ENCODE data around the gene SLC4A8.

The SLC4A8 gene

DNA sequence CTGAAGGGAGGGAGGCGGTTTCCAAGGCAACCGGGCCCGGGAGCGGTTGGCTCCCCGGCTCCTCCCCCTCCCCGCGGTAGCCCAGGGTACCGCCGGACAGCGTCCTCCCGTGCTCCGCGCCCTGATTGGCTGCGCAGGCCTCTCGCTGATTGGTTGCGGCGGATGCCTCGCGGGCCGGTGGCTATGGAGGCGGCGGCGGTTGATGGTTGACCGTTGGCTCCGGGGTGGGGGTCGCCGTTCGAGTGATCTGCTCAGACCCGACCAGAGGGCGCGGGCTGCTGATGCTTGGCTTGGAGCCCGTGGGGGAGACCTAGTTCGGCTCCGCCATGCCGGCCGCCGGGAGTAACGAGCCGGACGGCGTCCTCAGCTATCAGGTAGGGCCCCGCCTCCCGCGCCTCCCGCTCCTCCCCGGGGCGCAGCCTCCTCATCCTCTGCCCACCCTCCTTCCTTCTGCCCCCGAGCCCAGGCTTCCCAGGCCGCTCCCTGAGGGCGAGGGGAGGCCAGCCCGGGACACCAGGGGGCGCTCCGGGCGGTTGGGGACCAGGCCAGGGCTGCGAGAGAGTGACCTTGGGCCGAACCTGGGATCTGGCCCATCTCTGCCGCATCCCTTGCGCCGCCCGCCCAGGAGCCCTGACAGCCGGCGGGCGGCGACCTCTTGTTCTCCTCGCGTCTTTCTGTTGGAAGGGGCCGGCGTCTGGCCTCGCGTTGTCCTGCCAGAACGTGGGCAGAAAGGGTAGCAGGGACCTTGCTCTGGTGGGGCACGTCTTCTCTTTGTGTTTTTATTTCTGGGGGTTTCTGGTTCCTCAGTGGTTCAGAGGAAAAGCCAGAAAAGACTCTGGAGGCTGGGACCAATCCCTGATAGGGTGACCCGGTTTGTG lies at the start of gene SLC4A8:
Gene SLC4A8 (plus strand): TSS at position 170 of the 878 bp plus-strand sequence. CDS start 157 bp downstream, at position 327.
- DNase-seq (ENCODE audit: low read depth), result peak; percentile 59

DNA sequence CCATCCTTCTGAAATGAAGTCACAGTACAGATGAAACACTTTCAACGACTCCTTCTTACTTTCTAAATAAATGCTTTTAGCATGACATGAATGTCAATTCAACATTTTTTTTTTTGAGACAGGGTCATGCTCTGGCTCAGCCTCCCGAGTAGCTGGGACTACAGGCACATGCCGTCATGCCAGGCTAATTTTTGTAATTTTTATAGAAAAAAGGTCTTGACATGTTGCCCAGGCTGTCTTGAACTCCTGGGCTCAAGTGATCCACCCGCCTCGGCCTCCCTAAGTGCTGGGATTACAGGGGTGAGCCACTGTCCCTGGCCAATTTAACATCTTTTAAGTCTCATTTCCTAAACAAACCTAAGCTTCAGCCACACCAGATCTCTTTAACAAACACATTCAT lies 49.8 kb upstream of the SLC4A8 start:
- DNase-seq (ENCODE audit: low read depth), result no peak

DNA sequence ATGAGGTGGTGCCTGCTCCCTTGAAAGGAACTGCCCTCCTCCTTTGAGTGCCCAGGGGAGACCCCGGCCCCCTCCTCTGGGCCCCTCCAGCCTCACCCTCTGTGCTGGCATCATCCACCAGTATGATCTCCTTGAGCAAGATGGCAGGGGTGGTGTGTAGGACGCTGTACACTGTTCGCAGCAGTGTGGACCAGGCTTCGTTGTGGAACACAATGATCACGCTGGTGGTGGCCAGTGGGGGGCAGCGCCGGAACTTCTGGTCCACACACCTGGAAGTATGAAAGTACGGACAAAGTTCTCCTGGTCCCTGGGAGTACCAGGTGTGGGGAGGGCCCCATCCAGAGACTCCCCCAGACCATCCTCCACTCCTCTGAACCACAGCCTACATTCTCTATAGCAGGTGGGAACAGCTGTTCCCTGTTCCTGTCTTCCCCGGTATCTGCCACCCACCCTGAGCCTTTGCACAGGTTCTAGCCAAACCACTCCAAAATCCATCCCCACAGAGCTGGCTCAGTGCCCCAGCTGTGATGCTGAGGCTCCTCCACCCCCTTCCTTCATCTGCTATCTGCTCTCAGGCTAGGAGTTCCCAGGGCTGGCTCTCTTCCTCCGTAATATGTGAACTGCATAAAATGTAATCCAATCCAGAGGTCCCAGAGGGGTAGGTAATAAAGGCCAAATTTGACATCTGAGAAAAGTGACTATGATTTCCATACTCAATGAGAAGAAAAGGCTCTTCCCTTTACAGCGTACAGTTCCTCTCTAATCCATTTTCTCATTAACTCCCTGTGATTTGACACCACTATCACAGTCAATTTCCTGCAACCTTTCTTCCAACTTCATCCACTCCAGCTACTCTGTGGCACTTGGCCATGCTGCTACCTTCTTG lies 47.3 kb upstream of the SLC4A8 start:
- no peak for DNase-seq (ENCODE audit: low read depth)

DNA sequence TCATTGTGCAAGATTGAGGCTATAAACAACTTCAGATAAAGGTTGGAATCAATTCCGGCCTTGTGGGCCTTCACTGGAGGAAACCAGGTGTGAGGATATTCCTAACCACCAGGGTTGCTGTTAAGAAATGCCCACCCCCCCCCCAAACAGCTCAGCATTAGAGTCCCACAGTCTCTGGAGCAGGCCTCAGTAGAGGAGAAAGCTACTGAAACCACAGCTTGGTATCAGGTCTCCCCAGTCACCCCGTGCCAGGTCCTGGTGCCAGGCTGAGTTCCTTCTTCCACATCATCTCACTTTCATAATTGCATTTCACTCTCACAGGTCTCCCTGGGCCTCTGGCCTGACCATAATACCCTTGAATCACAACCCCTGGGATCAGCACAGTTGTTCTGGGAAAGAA lies 45.9 kb upstream of the SLC4A8 start:
- no peak for DNase-seq (ENCODE audit: low read depth)

DNA sequence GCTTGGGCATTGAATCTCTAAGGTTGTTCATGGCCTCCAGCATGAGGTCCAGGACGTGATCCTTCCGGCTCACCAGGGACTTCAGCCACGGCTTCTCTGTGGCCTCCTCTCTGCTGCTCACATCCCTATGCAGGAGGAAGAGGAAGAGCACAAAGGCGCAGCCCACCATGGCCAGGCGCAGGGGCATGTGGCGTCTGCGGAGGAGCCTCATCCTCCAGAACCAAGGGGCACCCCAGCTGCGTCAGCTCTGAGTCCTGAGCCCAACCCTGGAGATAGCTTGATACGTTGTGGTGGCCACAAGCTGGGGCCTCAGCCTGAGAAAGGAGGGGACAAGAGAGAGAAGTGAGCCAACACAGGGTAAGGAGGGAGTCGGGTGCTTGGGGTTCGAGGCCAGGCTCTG lies 45.1 kb upstream of the SLC4A8 start:
- DNase-seq (ENCODE audit: low read depth), result no peak

DNA sequence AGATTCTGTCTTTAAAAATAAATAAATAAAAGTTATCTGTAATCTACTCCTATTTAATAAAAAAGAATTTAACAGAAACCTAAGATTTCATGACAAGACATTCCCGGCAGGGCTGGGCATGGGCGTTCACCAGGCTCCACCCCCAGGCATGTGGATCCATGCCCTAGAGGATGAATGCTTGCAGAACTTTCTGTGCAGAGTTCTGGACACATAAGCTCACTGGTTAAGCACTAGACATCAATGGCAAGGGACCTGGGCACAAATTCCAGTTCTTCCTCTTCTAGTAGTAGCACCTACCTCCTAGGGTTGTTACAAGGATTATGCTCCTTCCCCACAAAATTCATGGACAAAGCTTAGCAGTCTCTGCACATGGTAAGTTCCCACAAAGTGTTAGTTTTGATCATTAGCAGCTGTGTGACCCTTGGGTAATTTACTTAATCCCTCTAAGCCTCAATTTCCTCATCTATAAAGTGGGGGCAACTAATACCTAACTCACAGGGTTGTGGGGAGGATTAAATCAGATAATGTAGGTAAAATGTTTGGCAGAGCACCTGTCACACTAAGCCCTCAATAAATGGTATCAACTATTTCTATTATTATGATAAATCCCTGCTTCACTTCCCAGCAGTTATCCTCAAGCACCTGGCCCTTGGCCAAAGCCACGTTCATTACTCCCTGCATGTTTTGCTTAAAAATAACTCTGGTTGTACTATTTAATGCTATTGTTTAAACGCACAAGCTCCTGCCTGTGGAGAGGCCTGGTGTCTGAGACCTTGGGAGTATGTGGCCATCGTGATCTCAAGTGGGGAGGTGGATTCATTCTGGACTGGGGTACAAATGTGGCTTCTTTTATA lies 43.2 kb upstream of the SLC4A8 start:
- DNase-seq (ENCODE audit: low read depth), result no peak

DNA sequence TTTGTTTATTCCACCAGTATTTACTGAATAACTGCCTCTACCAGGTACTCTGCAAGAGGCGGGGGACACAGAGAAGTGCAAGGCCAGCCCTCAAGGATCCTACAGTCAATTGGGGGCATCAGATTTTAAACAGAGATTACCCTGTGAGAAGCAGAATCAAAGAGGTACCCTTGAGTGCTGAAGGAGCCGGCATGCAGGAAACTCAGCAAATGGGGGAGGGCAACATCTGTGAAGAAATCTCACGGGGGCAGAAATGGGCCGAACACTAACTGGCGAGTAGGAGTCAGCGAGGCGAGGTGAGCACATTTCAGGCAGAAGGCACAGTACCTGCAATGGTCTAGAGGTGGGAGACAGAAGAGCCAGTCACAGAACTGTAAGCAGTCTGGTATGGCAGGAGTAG lies 42.5 kb upstream of the SLC4A8 start:
- DNase-seq (ENCODE audit: low read depth), result no peak

DNA sequence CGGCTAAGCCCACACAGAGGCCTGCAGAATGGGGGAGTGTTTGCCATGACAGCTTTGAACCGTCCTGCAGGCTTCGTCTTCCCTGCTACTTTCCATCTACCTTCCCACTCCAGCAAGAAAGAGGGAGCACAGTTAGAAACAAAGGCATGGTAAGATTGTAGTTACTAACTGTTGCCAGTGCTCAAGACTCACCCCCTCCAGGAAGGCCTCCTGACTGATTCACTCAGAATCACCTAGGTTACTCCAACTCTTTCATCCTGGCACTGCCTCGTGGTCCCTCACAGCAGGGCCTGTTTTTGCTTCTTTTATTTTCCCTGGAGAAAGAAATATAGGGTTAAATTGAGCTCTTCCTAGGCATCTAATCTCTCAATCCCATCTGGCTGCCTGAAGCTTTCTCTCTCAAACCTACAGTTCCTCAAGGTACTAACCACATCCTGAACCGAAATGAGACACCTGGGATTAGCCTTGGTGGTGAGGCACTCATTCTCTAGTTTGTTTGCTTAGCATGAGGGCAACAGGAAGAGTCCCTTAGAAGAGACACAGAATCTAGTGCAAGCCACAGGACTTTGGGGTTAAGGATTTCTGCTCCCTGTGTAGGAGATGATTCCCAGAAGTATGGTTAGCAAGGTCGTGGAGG lies 41.2 kb upstream of the SLC4A8 start:
- no peak for DNase-seq (ENCODE audit: low read depth)

DNA sequence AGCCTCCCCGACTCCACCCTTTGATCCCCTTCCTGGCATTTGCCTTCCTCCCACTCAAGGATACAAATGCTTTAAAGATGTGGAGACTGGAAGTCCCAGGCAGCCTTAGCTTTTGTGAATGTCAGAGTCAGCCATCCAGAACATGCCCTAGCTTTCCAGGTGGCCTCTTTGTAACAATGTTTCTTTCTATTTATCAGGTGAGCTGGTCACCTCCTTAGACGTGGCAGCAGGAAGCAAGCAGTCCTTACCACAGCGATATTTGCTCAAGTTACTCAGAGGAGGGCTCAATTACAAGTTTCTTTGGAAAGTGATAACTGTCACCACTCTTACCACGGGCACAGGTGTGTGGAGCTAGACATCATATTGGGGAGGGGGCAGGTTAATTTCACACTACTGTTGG lies 38.3 kb upstream of the SLC4A8 start:
- no peak for DNase-seq (ENCODE audit: low read depth)

DNA sequence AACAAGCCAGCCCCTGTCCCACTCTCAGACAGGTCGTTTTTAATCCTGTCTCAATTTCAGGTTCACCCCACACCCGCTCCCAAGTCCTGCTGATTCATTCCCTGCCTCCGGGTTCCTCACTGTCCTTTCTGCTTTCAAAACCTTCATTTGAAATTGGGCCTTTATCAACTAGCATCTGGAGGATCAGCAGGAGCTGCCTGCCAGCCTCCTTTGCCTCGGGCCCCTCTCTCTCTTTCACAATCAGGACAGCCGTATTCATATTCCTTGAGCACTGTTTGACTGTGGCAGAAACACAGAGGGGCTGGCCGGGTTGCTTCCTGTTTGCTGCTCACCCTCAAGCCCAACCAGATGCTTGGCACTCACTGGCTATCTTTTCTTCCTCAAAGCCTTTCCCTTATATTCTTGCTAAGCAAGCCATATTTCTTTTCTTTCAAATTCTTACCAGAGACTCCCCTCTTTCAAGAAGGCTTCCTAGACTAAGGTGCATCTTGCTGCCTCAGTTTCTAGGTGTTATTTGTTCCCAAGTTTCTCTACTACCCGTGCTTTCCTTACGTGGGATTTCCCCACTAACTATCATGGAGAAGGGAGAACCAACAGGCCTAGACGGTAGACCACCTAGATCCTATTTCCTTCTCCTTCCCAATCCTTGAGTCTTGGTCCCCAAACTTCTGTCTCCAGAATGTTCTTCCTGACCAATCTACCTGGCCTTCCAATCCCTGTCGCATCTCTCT lies 36.4 kb upstream of the SLC4A8 start:
- no peak for DNase-seq (ENCODE audit: low read depth)

DNA sequence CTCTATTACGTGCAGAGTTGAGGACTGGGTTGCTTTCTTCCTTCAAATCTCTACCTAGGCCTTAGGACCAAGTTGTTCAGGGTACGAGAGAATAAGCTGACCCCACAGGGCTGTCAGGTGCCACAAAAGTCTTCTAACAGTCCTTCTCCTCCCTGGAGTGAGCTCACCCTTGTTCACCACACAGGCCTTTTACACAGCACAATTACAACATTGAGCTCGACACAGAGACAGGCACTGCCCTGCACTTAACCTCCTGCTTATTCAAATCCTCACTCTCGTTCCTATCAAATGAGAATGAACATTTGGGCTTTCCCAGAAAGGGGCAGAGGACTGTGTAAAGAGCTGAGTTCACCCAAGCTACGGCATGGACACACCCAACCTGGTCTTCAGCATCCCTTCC lies 35.8 kb upstream of the SLC4A8 start:
- DNase-seq (ENCODE audit: low read depth), result no peak

DNA sequence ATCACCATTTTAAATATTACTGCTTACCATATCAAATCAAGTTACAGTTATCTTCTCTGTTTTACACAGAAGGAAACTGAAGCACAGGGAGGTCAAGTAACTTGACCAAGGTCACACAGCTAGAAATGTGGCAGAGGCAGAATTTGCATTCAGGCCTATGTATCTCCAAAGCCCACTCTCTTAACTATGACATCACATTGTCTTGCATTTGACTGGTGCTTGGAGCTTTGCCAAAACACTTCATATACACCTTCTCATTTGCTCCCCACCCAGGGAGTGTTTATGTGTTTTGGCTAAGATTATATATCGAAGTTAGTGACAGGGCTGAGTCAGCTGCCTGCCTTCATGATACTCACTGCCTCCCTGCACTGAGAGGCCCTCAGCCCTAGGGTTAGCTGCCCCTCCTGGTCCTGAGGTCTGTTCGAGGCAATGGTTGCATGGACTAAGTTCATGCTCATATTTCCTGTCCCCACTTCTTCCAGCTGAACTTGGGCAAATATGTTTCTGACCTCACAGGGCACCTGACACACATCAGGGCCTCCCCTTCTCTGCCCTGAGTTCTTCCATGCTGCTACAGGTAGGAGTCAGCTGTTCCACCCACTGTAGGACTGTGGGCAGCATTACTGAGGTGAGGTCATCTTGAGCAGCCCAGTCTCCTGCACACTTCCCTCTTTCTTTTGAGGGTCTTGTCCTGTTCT lies 35.2 kb upstream of the SLC4A8 start:
- DNase-seq (ENCODE audit: low read depth), result no peak

DNA sequence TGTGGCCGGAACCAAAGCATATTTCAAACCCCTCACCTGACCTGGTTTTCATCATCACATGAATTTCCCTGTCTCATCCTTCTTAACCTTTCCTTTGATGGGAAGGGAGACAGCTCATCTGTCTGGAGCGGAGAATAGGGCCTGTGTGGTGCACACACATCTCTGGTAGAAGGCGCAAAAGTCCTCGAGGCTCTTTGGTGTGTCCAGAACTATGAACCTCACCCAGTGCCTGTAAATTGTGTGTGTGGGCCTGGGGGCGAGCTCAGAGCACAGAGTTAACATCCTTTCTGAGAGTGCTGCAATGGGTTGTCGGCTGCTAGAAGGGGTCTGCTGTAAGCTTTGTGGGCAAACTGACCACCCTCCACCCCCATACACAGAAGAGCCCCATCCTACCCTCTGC lies 34.2 kb upstream of the SLC4A8 start:
- DNase-seq (ENCODE audit: low read depth), result no peak

DNA sequence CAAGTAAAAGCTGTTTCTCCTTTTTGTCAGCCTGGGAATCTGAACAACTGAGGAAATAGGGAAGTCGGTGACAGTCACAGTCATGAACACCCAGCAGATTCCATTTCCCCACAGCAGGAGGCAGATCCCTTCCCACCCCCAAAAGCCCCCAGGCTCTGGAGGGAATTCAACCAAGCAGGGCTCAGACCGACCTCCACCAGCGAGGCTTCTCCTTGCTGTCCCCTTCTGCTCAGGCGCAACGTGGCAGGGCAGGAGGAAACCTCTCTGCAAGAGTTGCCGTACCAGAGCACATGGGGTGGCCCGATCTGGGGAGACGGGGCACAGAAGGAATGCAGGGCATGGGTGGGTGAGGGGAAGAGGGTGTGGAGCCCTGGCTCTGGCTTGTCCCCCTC lies 33.7 kb upstream of the SLC4A8 start:
- DNase-seq (ENCODE audit: low read depth), result no peak

DNA sequence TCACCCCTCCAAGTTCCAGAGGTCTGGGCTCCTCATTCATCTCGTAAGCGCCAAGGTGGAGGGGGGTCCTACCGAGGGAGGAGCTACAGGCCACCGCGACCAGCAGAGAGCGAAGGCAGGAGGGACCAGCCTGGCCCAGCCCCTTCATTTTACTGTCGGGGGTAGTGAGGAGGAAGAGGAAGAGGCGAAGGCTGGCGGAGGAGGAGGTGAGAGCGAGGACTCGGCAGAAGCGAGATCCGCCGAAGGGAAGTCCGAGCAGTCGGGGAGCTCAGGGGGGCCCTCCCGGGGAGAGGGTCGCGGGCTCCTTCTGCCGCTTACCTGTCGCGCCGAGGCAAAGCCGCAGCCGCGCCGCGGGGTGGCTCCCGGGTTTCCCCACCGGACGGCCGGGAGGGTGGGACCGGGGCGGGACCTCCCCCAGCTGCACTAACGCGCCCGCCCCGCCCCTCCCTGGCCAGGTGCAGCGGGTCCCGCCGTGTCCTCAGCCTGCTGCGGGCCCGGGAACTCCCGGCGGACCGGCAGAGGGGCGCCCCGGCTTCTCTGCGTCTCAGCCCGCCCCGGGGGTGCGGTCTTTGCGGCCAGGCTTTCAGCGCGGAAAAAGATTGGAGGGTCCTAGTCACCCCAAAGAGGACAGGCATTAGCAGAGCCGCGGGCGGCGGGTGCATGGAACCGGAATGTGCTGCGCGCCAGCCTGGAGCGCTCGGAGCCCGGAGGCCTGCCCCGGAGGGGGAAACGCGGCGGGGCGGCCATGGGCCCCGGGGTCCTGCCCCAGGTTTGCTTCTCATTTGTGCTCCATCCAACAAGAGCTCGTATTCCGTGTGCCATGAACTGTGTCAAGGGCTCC lies 33.1 kb upstream of the SLC4A8 start, which contains the start of gene GALNT6:
Gene GALNT6 (minus strand): TSS at position 124 of the 841 bp plus-strand sequence. CDS start 11,625 bp downstream, outside the sequence.
- DNase-seq (ENCODE audit: low read depth), result peak; percentile 58

DNA sequence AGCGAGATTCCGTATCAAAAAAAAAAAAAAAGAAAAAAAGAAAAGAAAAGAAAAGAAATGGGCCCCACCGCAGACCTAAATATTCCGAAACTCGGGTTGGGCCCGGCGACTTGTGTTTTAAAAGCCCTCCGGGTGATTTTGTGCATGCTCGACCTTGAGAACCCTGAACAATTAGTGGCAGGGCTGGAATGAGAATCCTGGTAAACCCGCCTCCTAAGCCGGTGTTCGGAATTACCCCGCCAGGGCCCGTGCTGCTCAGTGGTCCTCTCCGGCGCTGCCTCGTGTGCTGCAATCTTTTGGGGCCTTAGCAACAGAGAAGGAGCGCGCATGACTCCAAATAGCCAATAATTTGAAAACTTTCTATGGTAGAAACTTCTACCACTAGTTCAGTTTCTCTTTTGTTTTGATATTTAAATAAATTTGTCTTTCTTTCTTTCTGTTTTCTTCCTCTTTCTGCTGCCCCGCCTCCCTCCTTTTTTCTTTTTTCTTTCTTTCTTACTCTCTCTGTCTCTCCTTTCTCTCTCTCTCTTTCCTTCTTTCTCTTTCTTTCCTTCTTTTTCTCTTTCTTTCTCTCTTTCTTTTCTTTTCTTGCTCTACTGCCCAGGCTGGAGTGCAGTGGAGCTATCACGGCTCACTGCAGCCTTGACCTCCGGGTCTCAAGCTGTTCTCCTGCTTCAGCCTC lies 31.9 kb upstream of the SLC4A8 start:
- DNase-seq (ENCODE audit: low read depth), result no peak

DNA sequence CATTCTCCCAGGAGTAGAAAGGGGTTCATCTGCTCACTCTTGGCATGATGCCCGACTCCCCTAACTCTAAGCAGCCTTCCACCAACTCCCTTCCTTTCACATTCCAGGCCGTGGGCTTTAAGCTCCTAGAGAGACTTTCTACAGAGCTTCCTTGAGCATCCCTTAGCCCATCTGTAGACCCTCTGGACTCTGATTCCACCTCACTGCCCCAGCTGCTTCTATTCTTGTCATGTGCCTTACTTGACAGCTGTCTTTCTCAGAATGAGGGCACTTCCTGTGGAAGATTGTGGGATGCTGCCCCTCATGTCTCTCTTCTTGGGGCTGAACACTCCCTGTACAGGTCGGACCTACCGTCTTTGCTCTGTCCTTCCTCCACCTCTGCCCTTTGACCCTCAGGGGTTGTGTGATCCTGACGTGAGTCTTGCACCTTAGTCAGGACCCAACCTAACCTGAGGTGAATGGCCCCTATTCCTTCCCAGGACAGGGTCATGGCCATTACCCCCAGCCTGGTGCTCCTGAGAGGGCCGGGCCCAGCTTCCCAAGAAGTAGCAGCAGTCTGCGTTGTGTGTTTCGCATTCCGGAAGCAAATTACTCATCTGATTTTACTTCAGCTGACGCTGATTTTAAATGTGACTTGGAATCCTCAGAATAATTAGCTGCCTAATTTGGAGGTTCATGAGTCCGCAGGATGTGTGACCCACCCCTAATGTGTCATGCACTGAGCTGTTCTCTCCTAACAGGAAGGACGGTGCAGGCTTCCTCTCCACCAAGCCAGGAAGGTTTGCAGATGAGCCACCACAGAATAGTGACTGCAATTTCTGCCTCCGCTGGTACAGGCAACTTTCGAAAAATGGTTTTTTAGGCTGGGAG lies 30.7 kb upstream of the SLC4A8 start:
- peak; percentile 38 for DNase-seq (ENCODE audit: low read depth)

Data from activated gamma-delta T cell treated with anti-CD3 and anti-CD28 coated beads, Interleukin-2, amount 50 U/mL, for 16 hours (primary cell).